ENCODE measurements around the gene LIPC.

GRCh38 chr15:58403581-58403980 is 28.2 kb upstream of the LIPC start:
- TF ChIP-seq ZNF70 (CRISPR knock-in tag; IDR thresholded peaks at IDR 0.05) (no peak), BACH2 (CRISPR knock-in tag; IDR thresholded peaks at IDR 0.05; ENCODE audit: borderline replicate concordance) (no peak), TCF4 (CRISPR knock-in tag; IDR thresholded peaks at IDR 0.05; ENCODE audit: borderline replicate concordance) (no peak), ESRRG (CRISPR knock-in tag; IDR thresholded peaks at IDR 0.05) (no peak), PATZ1 (CRISPR knock-in tag; IDR thresholded peaks at IDR 0.05; ENCODE audit: borderline replicate concordance) (no peak), POU6F1 (CRISPR knock-in tag; IDR thresholded peaks at IDR 0.05; ENCODE audit: borderline replicate concordance, low read depth) (no peak), ZFP3 (CRISPR knock-in tag; IDR thresholded peaks at IDR 0.05) (no peak), CSRNP3 (CRISPR knock-in tag; IDR thresholded peaks at IDR 0.05) (no peak), RARB (CRISPR knock-in tag; IDR thresholded peaks at IDR 0.05) (no peak), OSR1 (CRISPR knock-in tag; IDR thresholded peaks at IDR 0.05) (no peak)

All from SK-N-SH treated with all-trans-retinoic acid at 6 μM for 48 hours (cell line).